A673 (cell line): Measurements from ENCODE around the gene BARX1. TPM values are rescaled to one million over a fixed set of nuclear protein-coding genes. Genes with fewer than 3 reads are reported as not detected.

ENCODE experiments used
- BruUV-seq: library from RNA; stranded (reverse); fragments of 400-500 nt; replicated peaks from 2 replicates; lab custom pipeline; 2021; lab: Mats Ljungman, UMichigan
- CTCF ChIA-PET: fragments of 300-600 bp; sonication (Branson Sonifier 250); formaldehyde crosslinking; loops from one replicate; lab custom pipeline; 2022; ENCODE audit warnings: antibody characterized with exemption; lab: Charles Lee
- POLR2A ChIA-PET: fragments of 300-600 bp; sonication (Branson Sonifier 250); formaldehyde crosslinking; loops from one replicate; lab custom pipeline; 2022; ENCODE audit warnings: antibody characterized with exemption; ENCODE audit not compliant: low non-redundant PET; lab: Charles Lee
- DNase-seq: peaks from one replicate; pipeline ENCODE4 v3.0.0-alpha.2; 2015; ENCODE audit warnings: low spot score
- H3K27ac ChIP-seq: fragments of 200-600 bp; sonication (generic); 2 replicates; pipeline ENCODE4 v1.5.1; 2016; ENCODE audit warnings: mixed run types, low read depth, mild to moderate bottlenecking, mixed read lengths, antibody characterized with exemption, low read length; ENCODE audit not compliant: poor library complexity, severe bottlenecking
- H3K27me3 ChIP-seq: fragments of 200-600 bp; sonication (generic); replicated peaks from 2 replicates; pipeline ENCODE4 v1.6.1; 2017; ENCODE audit warnings: mixed run types, low read depth, mild to moderate bottlenecking, mixed read lengths, antibody characterized with exemption, low read length; ENCODE audit not compliant: insufficient read depth, poor library complexity
- H3K36me3 ChIP-seq: fragments of 200-600 bp; sonication (generic); 2 replicates; pipeline ENCODE4 v1.6.1; 2016; ENCODE audit warnings: mixed run types, mild to moderate bottlenecking, mixed read lengths, antibody characterized with exemption, low read length; ENCODE audit not compliant: insufficient read depth, poor library complexity, severe bottlenecking
- H3K4me1 ChIP-seq: fragments of 200-600 bp; sonication (generic); 2 replicates; pipeline ENCODE4 v1.6.1; 2017; ENCODE audit warnings: mixed run types, mild to moderate bottlenecking, mixed read lengths, antibody characterized with exemption, low read length; ENCODE audit not compliant: insufficient read depth, poor library complexity, severe bottlenecking
- H3K4me3 ChIP-seq: fragments of 200-600 bp; sonication (generic); 2 replicates; pipeline ENCODE4 v1.5.1; 2016; ENCODE audit warnings: low read depth, mixed run types, mild to moderate bottlenecking, mixed read lengths, low read length; ENCODE audit not compliant: poor library complexity, severe bottlenecking
- H3K9me3 ChIP-seq: fragments of 200-600 bp; sonication (generic); 2 replicates; pipeline ENCODE4 v1.6.1; 2016; ENCODE audit warnings: mixed run types, low read depth, mild to moderate bottlenecking, mixed read lengths, antibody characterized with exemption, low read length; ENCODE audit not compliant: poor library complexity, severe bottlenecking
- EZH2 ChIP-seq: fragments of 200-600 bp; sonication (generic); IDR thresholded peaks from 2 replicates; pipeline ENCODE4 v1.6.1; 2017; ENCODE audit warnings: borderline replicate concordance, low read depth, mild to moderate bottlenecking, mixed read lengths, antibody characterized with exemption, low read length; ENCODE audit not compliant: poor library complexity, severe bottlenecking
- intact Hi-C: fragments of 100-400 bp; cut with micrococcal nuclease; formaldehyde crosslinking; loops from one replicate; pipeline ENCODE4 v1.10.0; 2022; ENCODE audit not compliant: unreplicated experiment
- total RNA-seq: library from RNA; stranded (reverse); gene quantifications from 2 replicates; pipeline ENCODE4 v1.2.3, GENCODE V29; 2021
- TF ChIP-seq, protein P1 (sequence below): fragments of 300-800, 200-600 bp; sonication (generic); conservative IDR thresholded peaks from 2 replicates; pipeline ENCODE4 v1.5.1; 2017; ENCODE audit warnings: low read depth, mild to moderate bottlenecking, antibody characterized with exemption, low read length, moderate library complexity, mixed read lengths

BARX1 gene
- total RNA-seq, 1 experiment from 2014 or later, result 9.8 TPM

- intact Hi-C loops, result no loop called here
- Histone ChIP-seq H3K9me3 (no peaks in the 10 kb centered on the region), H3K4me3 (no peak overlapping the region), H3K27me3 (peaks cover 5% of the 10 kb centered on the region), H3K36me3 (no peaks in the 10 kb centered on the region), H3K27ac (no peak overlapping the region), H3K4me1 (no peaks in the 10 kb centered on the region)
- no TSS peak for BruUV-seq
- TF ChIP-seq EZH2, result no peak
- TF ChIP-seq, protein P1, sequence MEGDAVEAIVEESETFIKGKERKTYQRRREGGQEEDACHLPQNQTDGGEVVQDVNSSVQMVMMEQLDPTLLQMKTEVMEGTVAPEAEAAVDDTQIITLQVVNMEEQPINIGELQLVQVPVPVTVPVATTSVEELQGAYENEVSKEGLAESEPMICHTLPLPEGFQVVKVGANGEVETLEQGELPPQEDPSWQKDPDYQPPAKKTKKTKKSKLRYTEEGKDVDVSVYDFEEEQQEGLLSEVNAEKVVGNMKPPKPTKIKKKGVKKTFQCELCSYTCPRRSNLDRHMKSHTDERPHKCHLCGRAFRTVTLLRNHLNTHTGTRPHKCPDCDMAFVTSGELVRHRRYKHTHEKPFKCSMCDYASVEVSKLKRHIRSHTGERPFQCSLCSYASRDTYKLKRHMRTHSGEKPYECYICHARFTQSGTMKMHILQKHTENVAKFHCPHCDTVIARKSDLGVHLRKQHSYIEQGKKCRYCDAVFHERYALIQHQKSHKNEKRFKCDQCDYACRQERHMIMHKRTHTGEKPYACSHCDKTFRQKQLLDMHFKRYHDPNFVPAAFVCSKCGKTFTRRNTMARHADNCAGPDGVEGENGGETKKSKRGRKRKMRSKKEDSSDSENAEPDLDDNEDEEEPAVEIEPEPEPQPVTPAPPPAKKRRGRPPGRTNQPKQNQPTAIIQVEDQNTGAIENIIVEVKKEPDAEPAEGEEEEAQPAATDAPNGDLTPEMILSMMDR, result no peak
- ChIA-PET CTCF (no interaction called here), POLR2A (no interaction called here)
- no peak for DNase-seq
Observed at GRCh38 chr9:93984860-93985259, 29.7 kb upstream of the BARX1 start.

DNA sequence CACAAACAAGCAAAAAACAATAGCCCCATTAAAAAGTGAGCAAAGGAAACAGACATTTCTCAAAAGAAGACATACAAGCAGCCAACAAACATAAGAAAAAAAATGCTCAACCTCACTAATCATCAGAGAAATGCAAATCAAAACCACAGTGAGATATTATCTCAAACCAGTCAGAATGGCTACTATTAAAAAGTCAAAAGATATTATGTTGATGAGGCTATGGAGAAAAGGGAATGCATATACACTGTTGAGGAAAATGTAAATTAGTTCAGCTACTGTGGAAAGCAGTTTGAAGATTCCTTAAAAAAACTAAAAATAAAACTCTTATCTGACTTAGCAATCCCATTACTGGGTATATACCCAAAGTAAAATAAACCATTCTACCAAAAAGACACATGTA lies 28.7 kb upstream of the BARX1 start:
- ChIA-PET POLR2A (no interaction called here), CTCF (no interaction called here)
- TF ChIP-seq EZH2, result no peak
- TF ChIP-seq, protein P1, result no peak
- BruUV-seq, result no TSS peak
- H3K36me3 ChIP-seq, result no peaks in the 10 kb centered on the region
- intact Hi-C loops, result no loop called here
- no peak overlapping the region for H3K27ac ChIP-seq
- H3K9me3 ChIP-seq, result no peaks in the 10 kb centered on the region
- H3K27me3 ChIP-seq, result peaks cover 5% of the 10 kb centered on the region
- no peaks in the 10 kb centered on the region for H3K4me1 ChIP-seq
- no peak overlapping the region for H3K4me3 ChIP-seq
- DNase-seq, result no peak

- DNase-seq, result no peak
- BruUV-seq, result no TSS peak
- intact Hi-C loops, result no loop called here
- CTCF ChIA-PET, result interaction anchor here (0.7 kb wide), 1 partner anchor 71 kb away, joined by 5 read pairs; no protein-coding TSS in a partner anchor
- Histone ChIP-seq H3K36me3 (no peaks in the 10 kb centered on the region), H3K27ac (no peak overlapping the region), H3K27me3 (no peaks in the 10 kb centered on the region), H3K4me3 (no peak overlapping the region), H3K9me3 (no peaks in the 10 kb centered on the region), H3K4me1 (no peaks in the 10 kb centered on the region)
- TF ChIP-seq EZH2, result no peak
- TF ChIP-seq, protein P1, result no peak
- POLR2A ChIA-PET, result no interaction called here
Observed at GRCh38 chr9:93979721-93980120, 24.6 kb upstream of the BARX1 start.
